GM19240 (cell line): ENCODE data around the gene PPM1M.
"Not testable (repeated sequence)": the region's sequence is repeated elsewhere in the genome, so short reads cannot be mapped to it uniquely, and the experiment has no call there.

Experiments used
- DNase-seq: peaks from one replicate; pipeline ENCODE4 v3.0.0; 2011; ENCODE audit warnings: low spot score; ENCODE audit not compliant: insufficient read length

The PPM1M gene

DNA sequence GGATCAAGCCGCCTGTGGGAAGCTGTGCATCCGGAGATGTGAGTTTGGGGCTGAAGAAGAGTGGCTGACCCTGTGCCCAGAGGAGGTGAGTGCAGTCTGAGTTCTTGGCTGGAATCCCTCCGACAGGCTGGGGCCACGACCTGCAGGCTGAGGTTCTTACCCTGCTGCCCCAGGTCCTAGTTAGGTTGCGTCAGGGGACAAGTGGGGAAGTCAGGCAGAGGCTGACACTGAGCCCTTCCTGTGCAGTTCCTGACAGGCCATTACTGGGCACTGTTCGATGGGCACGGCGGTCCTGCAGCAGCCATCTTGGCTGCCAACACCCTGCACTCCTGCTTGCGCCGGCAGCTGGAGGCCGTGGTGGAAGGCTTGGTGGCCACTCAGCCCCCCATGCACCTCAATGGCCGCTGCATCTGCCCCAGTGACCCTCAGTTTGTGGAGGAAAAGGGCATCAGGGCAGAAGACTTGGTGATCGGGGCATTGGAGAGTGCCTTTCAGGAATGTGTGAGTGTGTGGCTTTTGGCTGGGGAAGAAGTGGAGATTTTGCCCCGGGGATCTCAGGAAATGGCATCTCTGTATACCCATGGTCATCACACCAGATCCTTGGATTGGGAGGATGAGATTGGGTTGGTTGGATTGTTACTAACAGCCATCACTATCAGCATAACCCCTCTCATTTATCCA lies 1.3 kb downstream of the PPM1M start:
- no peak for DNase-seq

GRCh38 chr3:52247409-52248164 lies 2.0 kb downstream of the PPM1M start:
- DNase-seq: no peak

GRCh38 chr3:52248165-52248541 lies 2.6 kb downstream of the PPM1M start:
- DNase-seq: no peak

DNA sequence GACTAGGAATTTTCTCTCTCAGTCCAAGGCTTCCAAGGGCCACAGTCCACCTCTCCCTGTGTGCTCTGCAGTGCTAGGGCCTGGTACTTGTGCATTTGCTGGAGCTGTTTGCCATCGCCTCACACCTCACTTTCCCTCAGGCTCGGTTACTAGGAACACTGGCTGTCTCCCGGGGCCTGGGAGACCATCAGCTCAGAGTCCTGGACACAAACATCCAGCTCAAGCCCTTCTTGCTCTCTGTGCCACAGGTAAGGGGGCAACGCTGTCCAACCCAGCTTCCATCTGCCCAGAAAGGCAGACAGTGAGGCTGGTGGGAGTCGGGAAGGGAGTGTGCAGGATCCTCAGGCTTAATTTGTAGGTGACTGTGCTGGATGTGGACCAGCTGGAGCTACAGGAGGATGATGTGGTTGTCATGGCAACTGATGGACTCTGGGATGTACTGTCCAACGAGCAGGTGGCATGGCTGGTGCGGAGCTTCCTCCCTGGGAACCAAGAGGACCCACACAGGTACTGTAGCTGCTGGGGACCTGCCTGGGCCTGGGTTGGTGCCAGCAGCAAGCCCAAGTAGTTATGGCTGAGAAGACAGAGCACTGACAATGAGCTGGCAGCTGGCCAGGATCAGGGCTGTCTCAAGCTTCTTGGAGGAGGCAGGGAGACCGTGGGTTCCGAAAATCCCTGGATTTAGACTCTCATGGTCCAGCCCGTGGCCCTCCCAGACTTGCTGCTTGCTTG lies 3.4 kb downstream of the PPM1M start:
- DNase-seq: no peak

GRCh38 chr3:52249683-52250082 lies 4.1 kb downstream of the PPM1M start:
- no peak for DNase-seq

DNA sequence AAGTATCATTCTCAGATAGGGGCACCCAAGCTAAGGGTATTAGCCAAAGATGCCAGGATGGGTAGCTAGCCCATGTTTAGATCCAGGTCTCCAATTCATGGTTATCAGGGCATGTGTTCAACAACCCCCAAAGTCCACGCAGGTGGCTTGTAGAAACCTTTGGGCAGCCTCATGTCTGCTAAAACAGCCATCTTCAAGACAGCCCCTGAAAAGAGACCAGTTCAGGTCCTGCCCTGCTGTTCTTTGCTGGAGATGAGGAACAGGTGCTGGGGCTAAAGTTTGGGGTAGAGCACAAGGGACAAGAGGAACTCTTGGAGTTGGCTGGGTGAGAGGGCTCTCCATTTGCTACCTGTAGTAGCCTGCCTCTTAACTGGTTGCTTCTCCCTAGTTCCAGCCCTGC lies 4.6 kb downstream of the PPM1M start:
- no peak for DNase-seq

GRCh38 chr3:52253314-52254304 lies 8.1 kb downstream of the PPM1M start:
- peak; percentile 96 for DNase-seq

GRCh38 chr3:52254608-52255007 lies 9.0 kb downstream of the PPM1M start:
- DNase-seq: no peak

- no peak for DNase-seq
Measured at GRCh38 chr3:52256159-52256558, 10.6 kb downstream of the PPM1M start.

- DNase-seq: no peak
Measured at GRCh38 chr3:52256622-52257021, 11.1 kb downstream of the PPM1M start.

- DNase-seq: no peak
Measured at GRCh38 chr3:52257911-52258310, 12.4 kb downstream of the PPM1M start.

GRCh38 chr3:52259035-52259434 lies 13.5 kb downstream of the PPM1M start:
- DNase-seq: no peak

- DNase-seq: no peak
Measured at GRCh38 chr3:52259448-52259847, 13.9 kb downstream of the PPM1M start.

DNA sequence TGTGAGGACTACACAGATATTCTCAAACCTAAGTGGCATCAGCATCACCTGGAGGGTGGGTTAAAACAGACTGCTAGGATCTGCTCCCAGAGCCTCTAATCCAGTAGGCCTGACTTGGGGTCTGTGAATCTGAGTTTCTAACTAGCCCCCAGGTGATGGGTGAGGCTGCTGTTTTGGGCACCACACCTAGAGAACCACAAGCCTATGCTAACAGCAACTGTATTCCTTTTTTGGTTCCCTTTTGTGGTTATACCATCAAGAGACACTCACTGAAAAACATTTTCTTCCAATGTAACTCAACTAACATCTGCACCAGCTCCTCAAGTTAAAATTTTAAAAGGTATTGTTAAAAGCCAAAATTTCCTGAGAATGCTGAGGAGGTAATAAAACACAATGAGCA lies 16.9 kb downstream of the PPM1M start:
- no peak for DNase-seq

DNA sequence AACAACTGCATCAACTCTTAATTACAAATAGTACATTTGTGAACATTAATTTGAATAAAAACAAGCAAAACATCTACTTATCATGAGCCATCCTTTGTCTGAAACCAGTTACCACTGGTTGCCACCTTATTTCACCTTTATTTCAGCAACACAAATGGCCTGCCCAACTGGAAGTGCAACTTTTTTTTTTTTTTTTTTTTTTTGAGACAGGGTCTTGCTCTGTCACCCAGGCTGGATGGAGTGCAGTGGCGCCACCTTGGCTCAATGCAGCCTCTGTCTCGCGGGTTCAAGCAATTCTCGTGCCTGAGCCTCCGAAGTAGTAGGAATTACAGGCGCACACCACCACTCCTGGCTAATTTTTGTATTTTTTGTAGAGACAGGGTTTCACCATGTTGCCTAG lies 19.8 kb downstream of the PPM1M start:
- DNase-seq: no peak

DNA sequence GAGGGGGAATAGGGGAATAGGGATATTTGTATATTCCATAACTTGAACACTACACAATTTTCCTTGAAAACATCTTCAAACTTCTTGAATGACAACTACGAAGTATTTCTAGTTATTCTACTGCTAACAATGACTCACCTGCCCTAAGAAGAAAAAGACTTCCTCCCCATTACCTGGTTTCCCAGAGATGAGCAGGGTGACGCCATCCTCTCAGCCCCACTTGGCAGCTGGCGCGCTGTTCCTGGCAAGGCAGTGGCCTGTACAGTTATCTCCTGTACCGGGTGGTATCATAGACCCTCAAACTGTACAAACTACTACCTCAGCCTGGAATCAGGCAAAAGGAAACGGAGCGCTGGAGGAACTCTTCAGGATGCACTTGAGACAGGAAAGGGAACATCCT lies 22.5 kb downstream of the PPM1M start:
- DNase-seq: no peak

DNA sequence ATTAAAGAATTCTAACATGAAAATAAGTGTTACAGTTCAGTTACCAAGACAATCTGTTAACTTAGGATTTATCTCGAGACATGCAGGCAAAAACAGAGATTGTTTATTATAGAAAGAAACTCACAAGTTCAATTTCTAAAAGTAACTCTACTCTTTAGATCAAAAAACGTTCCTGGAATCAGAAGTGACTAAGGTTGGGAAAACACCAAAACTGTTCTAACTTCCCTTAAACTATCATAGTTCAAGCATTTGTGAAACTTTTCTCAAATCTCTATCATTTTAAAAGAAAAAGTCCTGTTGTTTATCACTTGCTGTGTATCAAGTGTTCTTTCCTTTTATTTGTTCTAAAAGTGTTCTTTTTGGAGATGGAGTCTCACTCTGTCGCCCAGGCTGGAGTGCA lies 24.2 kb downstream of the PPM1M start:
- DNase-seq: no peak

GRCh38 chr3:52270252-52270754 lies 24.7 kb downstream of the PPM1M start:
- DNase-seq: no peak

GRCh38 chr3:52272172-52272571 lies 26.6 kb downstream of the PPM1M start:
- DNase-seq: not testable (repeated sequence)

DNA sequence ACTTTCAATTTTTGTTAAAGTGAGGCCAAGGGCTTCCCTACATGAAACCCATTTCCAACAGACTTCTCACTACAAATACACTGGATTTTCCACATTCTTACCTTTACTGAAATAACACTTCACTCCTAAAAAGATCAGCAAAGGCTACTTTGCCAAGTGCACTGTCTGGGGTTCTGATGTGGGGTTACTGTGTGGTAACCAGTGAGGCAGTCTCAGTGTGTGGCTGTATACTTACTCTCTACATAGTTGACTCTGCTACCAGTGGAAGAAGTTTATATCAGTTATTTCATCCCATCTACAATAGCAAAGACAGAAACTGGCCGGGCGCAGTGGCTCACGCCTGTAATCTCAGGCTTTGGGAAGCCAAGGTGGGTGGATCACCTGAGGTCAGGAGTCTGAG lies 27.3 kb downstream of the PPM1M start:
- no peak for DNase-seq

DNA sequence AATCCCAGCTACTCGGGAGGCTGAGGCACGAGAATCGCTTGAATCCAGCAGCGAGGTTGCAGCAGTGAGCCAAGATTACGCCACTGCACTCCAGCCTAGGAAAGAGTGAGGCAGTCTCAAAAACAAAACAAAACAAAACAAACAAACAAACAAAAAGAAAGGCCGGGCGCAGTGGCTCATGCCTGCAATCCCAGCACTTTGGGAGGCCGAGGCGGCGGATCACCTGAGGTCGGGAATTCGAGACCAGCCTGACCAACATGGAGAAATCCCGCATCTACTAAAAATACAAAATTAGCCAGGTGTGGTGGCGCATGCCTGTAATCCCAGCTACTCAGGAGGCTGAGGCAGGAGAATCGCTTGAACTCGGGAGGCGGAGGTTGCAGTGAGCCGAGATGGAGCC lies 29.2 kb downstream of the PPM1M start:
- DNase-seq: not testable (repeated sequence)
